Gastroesophageal sphincter (tissue), 3 donors: ENCODE measurements around the gene MYBBP1A.

ENCODE experiments used
- CTCF ChIP-seq, 4 experiments: fragments of 200-600 bp in 2 of 4; fragments of 450-650 bp in 2 of 4; sonication (generic) in 1 of 4; IDR thresholded peaks; one replicate each; pipeline ENCODE4 v1.5.1; 2017 to 2019; ENCODE audit warnings: antibody characterized with exemption in 4 of 4, mild to moderate bottlenecking in 2 of 4, moderate library complexity in 2 of 4
- POLR2A ChIP-seq, 2 donors: fragments of 450-650 bp; IDR thresholded peaks; one replicate each; pipeline ENCODE4 v1.6.1; 2017; ENCODE audit warnings: antibody characterized with exemption in 2 of 2, mild to moderate bottlenecking in 2 of 2, moderate library complexity in 1 of 2

- TF ChIP-seq CTCF (IDR thresholded peaks at IDR 0.05) (no peak), POLR2A (IDR thresholded peaks at IDR 0.05) (no peak)
Observed at GRCh38 chr17:4590981-4591453, 35.8 kb upstream of the MYBBP1A start.
